ENCODE measurements around the gene MMP13.

MMP13 gene

GRCh38 chr11:102935514-102935913 lies 20.0 kb downstream of the MMP13 start:
- Histone ChIP-seq H3K36me3 (ENCODE audit: insufficient read depth) (no peaks in the 10 kb centered on the region), H3K79me2 (ENCODE audit: insufficient read depth, low read depth) (no peaks in the 10 kb centered on the region), H3K4me3 (IDR thresholded peaks at IDR 0.05; ENCODE audit: insufficient read depth, low read depth, low read length) (no peak overlapping the region), H3K4me1 (ENCODE audit: low read depth, poor library complexity, severe bottlenecking) (no peaks in the 10 kb centered on the region), H3K27ac (no peak overlapping the region), H3K4me2 (no peak overlapping the region), H3K27me3 (ENCODE audit: insufficient read depth, low read depth) (no peaks in the 10 kb centered on the region), H2AFZ (ENCODE audit: low read depth) (no peak overlapping the region), H4K20me1 (ENCODE audit: insufficient read depth) (no peaks in the 10 kb centered on the region), H3K9ac (no peak overlapping the region)
- no peak for TF ChIP-seq CTCF (conservative IDR thresholded peaks at IDR 0.05; ENCODE audit: low read depth, low read length)

DNA sequence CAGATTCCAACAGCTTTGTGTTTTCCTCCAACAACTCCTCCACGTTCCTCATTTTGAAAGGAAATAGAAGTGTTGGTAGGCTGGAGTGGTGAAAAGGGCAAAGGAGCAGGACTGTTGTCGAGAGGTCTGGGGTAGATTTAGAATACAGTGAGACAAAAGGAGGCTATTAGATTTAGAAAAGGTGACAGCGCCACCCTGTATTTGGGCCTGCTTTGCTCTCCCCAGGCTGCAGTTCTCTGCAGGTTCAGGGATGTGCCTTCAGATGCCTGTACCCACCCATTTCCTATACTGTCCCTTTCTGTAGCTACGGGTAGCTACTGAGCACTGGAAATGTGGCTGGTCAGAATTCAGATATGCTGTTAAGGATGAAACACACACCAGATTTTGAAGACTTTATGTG lies 20.8 kb downstream of the MMP13 start:
- H3K9ac ChIP-seq: no peak overlapping the region
- no peaks in the 10 kb centered on the region for H3K79me2 ChIP-seq (ENCODE audit: insufficient read depth, low read depth)
- no peaks in the 10 kb centered on the region for H3K27me3 ChIP-seq (ENCODE audit: insufficient read depth, low read depth)
- H3K4me3 ChIP-seq (IDR thresholded peaks at IDR 0.05; ENCODE audit: insufficient read depth, low read depth, low read length): no peak overlapping the region
- no peaks in the 10 kb centered on the region for H3K4me1 ChIP-seq (ENCODE audit: low read depth, poor library complexity, severe bottlenecking)
- H4K20me1 ChIP-seq (ENCODE audit: insufficient read depth): no peaks in the 10 kb centered on the region
- H3K36me3 ChIP-seq (ENCODE audit: insufficient read depth): no peaks in the 10 kb centered on the region
- no peak overlapping the region for H3K4me2 ChIP-seq
- H2AFZ ChIP-seq (ENCODE audit: low read depth): no peak overlapping the region
- no peak for TF ChIP-seq CTCF (conservative IDR thresholded peaks at IDR 0.05; ENCODE audit: low read depth, low read length)
- no peak overlapping the region for H3K27ac ChIP-seq

GRCh38 chr11:102933627-102934026 lies 21.9 kb downstream of the MMP13 start:
- TF ChIP-seq CTCF (conservative IDR thresholded peaks at IDR 0.05; ENCODE audit: low read depth, low read length): no peak
- no peak overlapping the region for H3K9ac ChIP-seq

DNA sequence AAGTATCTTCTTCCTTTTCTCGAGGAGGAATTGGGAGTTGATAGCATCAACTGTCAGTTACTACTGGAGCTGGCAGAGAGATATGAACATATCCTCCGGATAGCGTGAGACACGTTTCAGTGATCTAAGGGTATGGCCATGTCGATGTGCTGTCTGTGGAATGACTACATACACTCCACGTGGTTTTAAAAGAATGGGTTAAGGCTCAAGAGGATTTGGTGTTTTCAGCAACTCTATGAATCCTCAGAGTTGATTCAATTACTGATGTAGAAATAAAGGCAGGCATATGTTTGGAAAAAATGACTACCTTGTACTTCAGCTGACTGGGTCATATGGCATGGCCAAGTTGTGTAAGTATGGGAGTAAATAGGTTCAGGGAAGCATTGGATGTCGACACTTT lies 22.9 kb downstream of the MMP13 start:
- no peaks in the 10 kb centered on the region for H3K36me3 ChIP-seq (ENCODE audit: insufficient read depth)
- H3K27ac ChIP-seq: no peak overlapping the region
- H3K79me2 ChIP-seq (ENCODE audit: insufficient read depth, low read depth): no peaks in the 10 kb centered on the region
- H2AFZ ChIP-seq (ENCODE audit: low read depth): no peak overlapping the region
- no peaks in the 10 kb centered on the region for H4K20me1 ChIP-seq (ENCODE audit: insufficient read depth)
- no peak for TF ChIP-seq CTCF (conservative IDR thresholded peaks at IDR 0.05; ENCODE audit: low read depth, low read length)
- no peak overlapping the region for H3K4me3 ChIP-seq (IDR thresholded peaks at IDR 0.05; ENCODE audit: insufficient read depth, low read depth, low read length)
- H3K27me3 ChIP-seq (ENCODE audit: insufficient read depth, low read depth): no peaks in the 10 kb centered on the region
- no peak overlapping the region for H3K4me2 ChIP-seq
- no peaks in the 10 kb centered on the region for H3K4me1 ChIP-seq (ENCODE audit: low read depth, poor library complexity, severe bottlenecking)
- H3K9ac ChIP-seq: no peak overlapping the region

More at GRCh38 chr11:102933627-102934026, 21.9 kb downstream of the MMP13 start:
- Histone ChIP-seq H3K27me3 (ENCODE audit: insufficient read depth, low read depth) (no peaks in the 10 kb centered on the region), H2AFZ (ENCODE audit: low read depth) (no peak overlapping the region), H3K4me1 (ENCODE audit: low read depth, poor library complexity, severe bottlenecking) (no peaks in the 10 kb centered on the region), H3K36me3 (ENCODE audit: insufficient read depth) (no peaks in the 10 kb centered on the region), H3K27ac (no peak overlapping the region), H3K79me2 (ENCODE audit: insufficient read depth, low read depth) (no peaks in the 10 kb centered on the region), H4K20me1 (ENCODE audit: insufficient read depth) (no peaks in the 10 kb centered on the region), H3K4me3 (IDR thresholded peaks at IDR 0.05; ENCODE audit: insufficient read depth, low read depth, low read length) (no peak overlapping the region), H3K4me2 (no peak overlapping the region)

All from KMS-11 (cell line).